Upper lobe of right lung (tissue), 1 donor: Measurements from ENCODE around the gene CCDC12. TPM values are rescaled to one million over a fixed set of nuclear protein-coding genes. Genes with fewer than 3 reads are reported as not detected.

Experiments used
- ATAC-seq: fragments of 200-7000 bp; cut with Tn5 transposase; one replicate; pipeline ENCODE4 v1.9.1; 2020; ENCODE audit warnings: mild to moderate bottlenecking, moderate library complexity
- DNase-seq: peaks from one replicate; pipeline ENCODE4 v3.0.0-alpha.2; 2020
- H3K27ac ChIP-seq: fragments of 200-600 bp; one replicate; pipeline ENCODE4 v1.8.0; 2022
- H3K27me3 ChIP-seq: fragments of 200-600 bp; one replicate; pipeline ENCODE4 v1.8.0; 2022; ENCODE audit warnings: mild to moderate bottlenecking
- H3K36me3 ChIP-seq: fragments of 200-600 bp; one replicate; pipeline ENCODE4 v1.8.0; 2022
- H3K4me1 ChIP-seq: fragments of 200-600 bp; one replicate; pipeline ENCODE4 v1.8.0; 2022
- H3K4me3 ChIP-seq: fragments of 200-600 bp; one replicate; pipeline ENCODE4 v1.8.0; 2022; ENCODE audit warnings: mild to moderate bottlenecking
- H3K9me3 ChIP-seq: fragments of 200-600 bp; one replicate; pipeline ENCODE4 v1.8.0; 2022
- CTCF ChIP-seq: fragments of 200-600 bp; IDR thresholded peaks from one replicate; pipeline ENCODE4 v1.8.0; 2022; ENCODE audit warnings: antibody characterized with exemption
- intact Hi-C: fragments of 100-400 bp; cut with DNase I; formaldehyde crosslinking; loops from one replicate; pipeline ENCODE4 v1.11.0; 2022
- total RNA-seq: library from RNA; stranded (reverse); fragmentation: NEBNext Ultra II Directional; extraction: Animal tissue kit (Norgen Biotek cat#: 25700); gene quantifications from one replicate; pipeline ENCODE4 v1.2.1, GENCODE V29; 2021
- donor health status: DM: no; HTN: yes; CAD: no; lungs with severe emphysema.

CCDC12 gene
- total RNA-seq, 1 donor from 2014 or later: 42.1 TPM

GRCh38 chr3:47014036-47014435 lies 37.5 kb upstream of the CCDC12 start:
- Histone ChIP-seq H3K36me3 (peaks cover 26% of the 10 kb centered on the region), H3K4me1 (peaks cover 28% of the 10 kb centered on the region), H3K4me3 (no peak overlapping the region), H3K27me3 (no peaks in the 10 kb centered on the region), H3K9me3 (no peaks in the 10 kb centered on the region), H3K27ac (no peak overlapping the region)
- no peak for ATAC-seq
- intact Hi-C loops: no loop called here
- no peak for TF ChIP-seq CTCF
- no peak for DNase-seq

- H3K27me3 ChIP-seq: no peaks in the 10 kb centered on the region
- no peak overlapping the region for H3K27ac ChIP-seq
- no peak for TF ChIP-seq CTCF
- H3K9me3 ChIP-seq: no peaks in the 10 kb centered on the region
- intact Hi-C loops: no loop called here
- DNase-seq (no peak), ATAC-seq (no peak)
- peaks cover 25% of the 10 kb centered on the region for H3K4me1 ChIP-seq
- peaks cover 18% of the 10 kb centered on the region for H3K36me3 ChIP-seq
- H3K4me3 ChIP-seq: no peak overlapping the region
Observed at GRCh38 chr3:47013231-47013630, 36.7 kb upstream of the CCDC12 start.

GRCh38 chr3:47012342-47013230 lies 36.0 kb upstream of the CCDC12 start:
- H3K36me3 ChIP-seq: peaks cover 12% of the 10 kb centered on the region
- H3K9me3 ChIP-seq: no peaks in the 10 kb centered on the region
- DNase-seq (no peak), ATAC-seq (no peak)
- H3K27ac ChIP-seq: no peak overlapping the region
- no peak overlapping the region for H3K4me3 ChIP-seq
- H3K4me1 ChIP-seq: peaks cover 23% of the 10 kb centered on the region
- no peaks in the 10 kb centered on the region for H3K27me3 ChIP-seq
- intact Hi-C loops: no loop called here
- no peak for TF ChIP-seq CTCF

- intact Hi-C loops: no loop called here
- Histone ChIP-seq H3K4me1 (peaks cover 11% of the 10 kb centered on the region), H3K27me3 (no peaks in the 10 kb centered on the region), H3K9me3 (no peaks in the 10 kb centered on the region), H3K36me3 (peaks cover 4% of the 10 kb centered on the region), H3K4me3 (no peak overlapping the region), H3K27ac (no peak overlapping the region)
- no peak for ATAC-seq
- DNase-seq: no peak
- TF ChIP-seq CTCF: no peak
Observed at GRCh38 chr3:47011371-47011770, 34.8 kb upstream of the CCDC12 start.

GRCh38 chr3:47010910-47011309 lies 34.4 kb upstream of the CCDC12 start:
- intact Hi-C loops: no loop called here
- Histone ChIP-seq H3K4me1 (peaks cover 11% of the 10 kb centered on the region), H3K27me3 (no peaks in the 10 kb centered on the region), H3K4me3 (no peak overlapping the region), H3K9me3 (no peaks in the 10 kb centered on the region), H3K27ac (no peak overlapping the region), H3K36me3 (peaks cover 8% of the 10 kb centered on the region)
- no peak for ATAC-seq
- DNase-seq: no peak
- no peak for TF ChIP-seq CTCF
